ENCODE data around the gene SSB.
"Not testable (repeated sequence)": the region's sequence is repeated elsewhere in the genome, so short reads cannot be mapped to it uniquely, and the experiment has no call there.

SSB gene

DNA sequence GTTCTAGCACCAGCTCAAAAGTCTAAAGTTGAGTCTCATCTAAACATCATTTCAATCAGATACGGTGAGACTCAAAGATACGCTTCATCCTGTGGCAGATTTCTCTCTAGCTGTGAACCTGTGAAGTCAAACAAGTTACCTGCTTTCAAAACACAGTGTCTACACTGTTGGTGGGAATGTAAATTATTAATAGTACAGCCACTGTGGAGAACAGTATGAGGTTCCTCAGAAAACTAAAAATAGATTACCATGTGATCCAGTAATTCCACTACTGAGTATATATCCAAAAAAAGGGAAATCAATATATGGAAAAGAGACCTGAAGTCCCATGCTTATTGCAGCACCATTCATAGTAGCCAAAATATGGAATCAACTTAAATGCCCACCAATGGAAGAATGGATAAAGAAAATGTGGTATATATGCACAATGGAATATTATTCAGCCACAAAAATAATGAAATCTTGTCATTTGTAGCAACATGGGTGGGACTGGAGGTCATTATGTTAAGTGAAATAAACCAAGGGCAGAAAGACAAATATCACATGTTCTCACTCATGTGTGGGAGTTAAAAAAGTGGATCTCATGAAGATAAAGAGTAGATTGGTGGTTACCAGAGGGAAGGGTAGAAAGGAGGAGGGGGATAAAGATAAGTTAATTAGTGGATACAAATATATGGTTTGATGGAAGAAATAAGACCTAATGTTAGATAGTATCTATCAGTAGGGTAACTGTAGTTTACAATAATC is 40.2 kb downstream of the SSB start:
- no peak for DNase-seq (ENCODE audit: low spot score)

DNA sequence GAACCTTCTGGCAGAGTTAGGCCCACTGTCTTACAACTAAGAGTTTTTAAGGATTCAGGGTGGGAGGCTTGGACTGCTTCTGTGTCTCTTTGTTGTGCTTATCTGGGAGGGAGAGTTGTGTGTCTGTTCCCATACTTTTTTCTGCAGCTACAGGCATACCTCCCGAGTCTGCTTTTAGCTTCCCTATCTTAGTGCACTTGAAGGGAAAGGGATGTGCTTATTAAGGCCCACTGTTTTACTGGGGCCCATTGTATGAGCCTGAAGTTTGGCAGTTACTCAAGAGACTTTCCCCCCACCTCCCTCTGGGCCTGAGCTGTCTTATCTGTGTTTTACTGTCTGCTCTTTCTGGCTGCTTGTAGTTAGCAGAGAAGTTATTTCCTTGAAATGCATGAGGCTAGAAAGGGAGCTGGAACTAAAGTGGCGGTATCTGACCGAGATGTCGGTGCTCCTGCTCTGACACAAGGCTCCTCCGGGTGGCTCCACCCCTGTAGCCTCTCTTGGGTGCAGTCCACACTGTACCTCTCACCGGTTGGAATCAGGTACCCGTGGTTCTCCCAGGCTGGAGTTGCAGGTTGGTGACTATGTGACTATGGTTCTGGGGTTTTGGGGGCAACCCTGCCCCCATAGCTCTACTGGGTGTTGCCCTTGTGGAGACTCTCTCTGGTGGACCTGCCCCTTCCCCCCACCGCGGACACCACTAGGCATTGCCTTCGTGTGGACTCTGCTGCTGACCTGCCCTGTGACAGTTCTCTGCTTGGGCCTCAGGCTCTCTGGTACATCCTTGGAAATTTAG is 41.5 kb downstream of the SSB start:
- DNase-seq (ENCODE audit: low spot score), result no peak

DNA sequence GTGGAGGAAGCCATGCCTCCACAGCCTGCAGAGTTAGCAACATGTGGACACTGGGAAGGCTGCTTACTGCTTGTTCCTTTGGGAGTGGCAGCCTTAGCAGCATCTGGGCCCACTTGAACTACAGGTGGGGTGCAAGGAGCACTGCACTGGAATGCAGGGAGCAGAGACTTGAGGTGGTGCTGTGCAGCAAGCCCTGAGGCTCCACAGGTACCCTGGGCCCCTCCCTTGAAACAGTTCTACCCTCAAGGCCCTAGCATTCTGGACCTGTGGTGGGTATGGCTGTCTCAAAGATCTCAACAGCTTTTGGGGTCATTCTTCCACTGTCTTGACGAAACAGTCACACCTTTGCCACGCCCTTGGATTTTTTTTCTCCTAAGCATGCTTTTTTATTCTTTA is 42.1 kb downstream of the SSB start:
- no peak for DNase-seq (ENCODE audit: low spot score)

DNA sequence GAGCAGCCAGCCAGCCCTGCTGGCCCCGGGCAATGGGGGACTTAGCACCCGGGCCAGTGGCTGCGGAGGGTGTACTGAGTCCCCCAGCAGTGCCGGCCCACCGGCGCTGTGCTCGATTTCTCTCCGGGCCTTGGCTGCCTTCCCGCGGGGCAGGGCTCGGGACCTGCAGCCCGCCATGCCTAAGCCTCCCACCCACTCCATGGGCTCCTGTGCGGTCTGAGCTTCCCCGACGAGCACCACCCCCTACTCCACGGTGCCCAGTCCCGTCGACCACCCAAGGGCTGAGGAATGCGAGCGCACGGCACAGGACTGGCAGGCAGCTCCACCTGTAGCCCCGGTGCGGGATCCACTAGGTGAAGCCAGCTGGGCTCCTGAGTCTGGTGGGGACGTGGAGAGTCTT is 43.0 kb downstream of the SSB start:
- not testable (repeated sequence) for DNase-seq (ENCODE audit: low spot score)

DNA sequence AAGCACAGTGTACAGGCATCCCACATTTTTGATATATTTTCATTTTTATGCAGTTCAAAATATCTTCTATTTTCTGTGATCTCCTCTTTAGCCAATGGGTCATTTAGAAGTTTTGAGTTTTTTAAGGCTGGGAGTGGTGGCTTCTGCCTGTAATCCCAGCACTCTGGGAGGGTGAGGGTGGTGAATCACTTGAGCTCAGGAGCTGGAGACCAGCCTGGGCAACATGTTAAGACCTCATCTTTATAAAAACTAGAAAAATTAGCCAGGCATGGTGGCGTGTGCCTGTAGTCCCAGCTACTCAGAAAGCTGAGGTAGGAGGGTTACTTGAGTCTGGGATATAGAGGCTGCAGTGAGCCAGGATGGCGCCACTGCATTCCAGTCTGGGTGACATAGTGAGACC is 46.3 kb downstream of the SSB start:
- no peak for DNase-seq (ENCODE audit: low spot score)

DNA sequence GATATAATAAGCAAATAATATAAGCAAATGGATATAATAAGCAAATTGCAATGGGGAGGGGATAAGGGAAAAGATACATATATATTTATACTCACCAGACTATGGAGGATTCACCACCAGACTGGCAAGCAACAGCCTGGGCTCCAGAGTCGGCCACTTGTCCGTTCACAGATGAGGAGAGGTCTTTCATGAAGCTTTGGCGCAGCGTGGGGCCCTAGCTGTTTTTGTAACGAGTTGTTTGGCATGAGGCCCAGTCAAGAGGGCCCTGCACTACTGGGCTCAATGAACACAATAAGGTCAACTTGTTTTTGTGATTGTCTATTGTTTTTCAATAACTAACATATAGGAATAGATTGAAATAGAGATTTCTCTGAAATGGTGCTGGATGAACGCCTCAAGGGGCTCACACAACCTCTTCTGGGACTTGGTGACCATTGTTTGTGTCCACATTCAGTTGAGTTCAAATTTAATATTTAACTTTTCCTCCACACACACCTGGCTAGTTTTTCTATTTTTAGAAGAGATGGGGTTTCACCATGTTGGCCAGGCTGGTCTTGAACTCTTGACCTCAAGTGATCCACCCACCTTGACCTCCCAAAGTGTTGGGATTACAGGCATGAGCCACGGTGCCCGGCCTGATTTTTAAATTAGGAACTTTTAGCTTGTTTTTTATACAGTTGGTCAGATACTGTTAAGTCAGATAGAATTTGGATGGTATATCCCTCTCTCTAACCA is 50.5 kb downstream of the SSB start:
- not testable (repeated sequence) for DNase-seq (ENCODE audit: low spot score)

DNA sequence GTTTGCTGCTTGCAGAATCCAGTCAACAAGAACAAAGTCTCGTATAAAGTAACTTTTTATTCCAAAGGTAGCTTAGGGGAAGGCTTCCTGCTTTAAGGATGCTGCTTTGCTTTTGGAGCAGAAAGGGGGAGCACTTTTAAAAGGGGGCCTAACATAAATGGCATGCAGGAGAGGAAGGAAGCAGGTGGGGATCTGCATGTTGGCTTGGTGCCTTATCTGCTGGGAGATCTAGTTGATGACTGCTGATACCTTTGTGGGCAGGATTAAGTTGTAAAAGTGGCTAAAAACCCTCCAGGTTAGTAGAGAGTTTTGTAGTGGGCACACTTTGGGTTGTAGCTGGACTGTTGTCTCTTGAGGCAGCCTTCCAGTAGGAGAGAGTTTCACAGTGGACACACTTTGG is 51.0 kb downstream of the SSB start:
- no peak for DNase-seq (ENCODE audit: low spot score)

DNA sequence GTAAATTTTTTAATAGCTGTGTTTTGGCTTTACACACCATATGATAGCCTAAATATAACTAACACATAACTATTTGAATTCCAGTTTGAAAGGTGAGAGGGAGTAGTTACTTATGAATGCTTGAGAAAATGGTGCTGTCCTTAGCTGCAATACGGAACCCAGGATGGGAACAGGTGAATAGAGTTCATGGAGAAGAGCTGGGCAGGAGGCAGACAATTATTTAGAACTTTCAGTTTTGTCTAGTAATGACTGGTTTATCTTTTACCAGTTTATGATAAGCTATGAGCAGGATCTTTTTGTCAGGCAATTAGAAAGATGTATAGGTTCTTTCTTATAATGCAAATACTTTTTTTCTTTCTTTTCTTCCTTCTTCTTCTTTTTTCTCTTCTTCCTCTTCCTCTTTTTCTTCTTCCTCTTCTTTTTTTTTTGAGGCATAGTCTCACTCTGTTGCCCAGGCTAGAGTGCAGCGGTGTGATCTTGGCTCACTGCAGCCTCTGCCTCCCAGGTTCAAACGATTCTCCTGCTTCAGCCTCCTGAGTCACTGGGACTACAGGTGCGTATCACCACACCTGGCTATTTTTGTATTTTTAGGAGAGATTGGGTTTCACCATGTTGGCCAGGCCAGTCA is 54.5 kb downstream of the SSB start:
- DNase-seq (ENCODE audit: low spot score), result no peak

DNA sequence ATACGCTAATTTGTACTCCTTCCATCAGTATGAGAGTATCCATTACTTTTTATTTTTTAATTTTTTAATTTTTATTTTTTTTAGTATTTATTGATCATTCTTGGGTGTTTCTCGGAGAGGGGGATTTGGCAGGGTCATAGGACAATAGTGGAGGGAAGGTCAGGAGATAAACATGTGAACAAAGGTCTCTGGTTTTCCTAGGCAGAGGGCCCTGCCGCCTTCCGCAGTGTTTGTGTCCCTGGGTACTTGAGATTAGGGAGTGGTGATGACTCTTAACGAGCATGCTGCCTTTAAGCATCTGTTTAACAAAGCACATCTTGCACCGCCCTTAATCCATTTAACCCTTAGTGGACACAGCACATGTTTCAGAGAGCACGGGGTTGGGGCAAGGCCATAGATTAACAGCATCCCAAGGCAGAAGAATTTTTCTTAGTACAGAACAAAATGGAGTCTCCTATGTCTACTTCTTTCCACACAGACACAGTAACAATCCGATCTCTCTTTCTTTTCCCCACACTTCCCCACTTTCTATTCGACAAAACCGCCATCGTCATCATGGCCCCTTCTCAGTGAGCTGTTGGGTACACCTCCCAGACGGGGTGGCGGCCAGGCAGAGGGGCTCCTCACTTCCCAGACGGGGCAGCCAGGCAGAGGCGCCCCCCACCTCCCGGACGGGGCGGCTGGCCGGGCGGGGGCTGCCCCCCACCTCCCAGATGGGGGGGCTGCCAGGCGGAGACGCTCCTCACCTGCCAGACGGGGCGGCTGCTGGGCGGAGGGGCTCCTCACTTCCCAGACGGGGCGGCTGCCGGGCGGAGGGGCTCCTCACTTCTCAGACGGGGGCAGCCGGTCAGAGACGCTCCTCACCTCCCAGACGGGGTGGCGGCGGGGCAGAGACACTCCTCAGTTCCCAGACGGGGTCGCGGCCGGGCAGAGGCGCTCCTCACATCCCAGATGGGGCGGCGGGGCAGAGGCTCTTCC is 56.9 kb downstream of the SSB start:
- not testable (repeated sequence) for DNase-seq (ENCODE audit: low spot score)

DNA sequence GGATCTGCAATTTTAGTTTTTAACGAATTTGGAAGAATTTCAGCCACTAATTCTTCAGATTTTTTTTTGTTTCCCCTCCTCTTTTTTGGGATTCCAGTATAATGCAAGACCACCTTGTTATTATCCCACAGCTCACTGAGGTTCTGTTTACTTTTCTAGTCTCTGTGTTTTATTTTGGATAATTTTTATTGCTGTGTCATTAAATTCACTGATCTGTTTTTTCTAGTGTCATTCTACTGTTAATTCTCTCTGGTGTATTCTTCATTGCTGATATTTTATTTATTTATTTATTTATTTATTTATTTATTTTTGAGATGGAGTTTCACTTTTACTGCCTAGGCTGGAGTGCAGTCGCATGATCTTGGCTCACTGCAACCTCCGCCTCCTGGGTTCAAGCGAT is 60.8 kb downstream of the SSB start:
- DNase-seq (ENCODE audit: low spot score), result no peak

DNA sequence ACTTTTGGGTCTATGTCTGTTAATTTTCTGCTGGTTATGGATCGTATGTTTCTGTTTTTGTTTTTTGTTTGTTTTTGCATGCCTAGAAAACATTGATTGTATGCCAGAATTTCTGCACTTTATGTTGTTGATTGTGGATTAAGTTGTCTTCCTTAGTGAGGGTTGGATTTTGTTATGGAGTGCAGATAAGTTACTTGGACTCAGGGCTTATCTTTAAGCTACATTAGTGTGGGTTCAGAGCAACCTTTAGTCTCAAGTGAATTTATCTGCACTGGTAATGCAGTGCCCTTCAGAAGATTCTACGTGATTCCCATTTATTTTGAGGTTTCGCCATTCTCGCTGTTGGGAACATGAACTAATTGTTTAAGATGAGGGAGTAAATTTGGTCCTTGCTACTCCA is 61.5 kb downstream of the SSB start:
- no peak for DNase-seq (ENCODE audit: low spot score)

Data from AG08395 (cell line).